ENCODE results near the gene CCDC124.
"Not testable (repeated sequence)": the region's sequence is repeated elsewhere in the genome, so short reads cannot be mapped to it uniquely, and the experiment has no call there.

CCDC124 gene, protein sequence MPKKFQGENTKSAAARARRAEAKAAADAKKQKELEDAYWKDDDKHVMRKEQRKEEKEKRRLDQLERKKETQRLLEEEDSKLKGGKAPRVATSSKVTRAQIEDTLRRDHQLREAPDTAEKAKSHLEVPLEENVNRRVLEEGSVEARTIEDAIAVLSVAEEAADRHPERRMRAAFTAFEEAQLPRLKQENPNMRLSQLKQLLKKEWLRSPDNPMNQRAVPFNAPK

DNA sequence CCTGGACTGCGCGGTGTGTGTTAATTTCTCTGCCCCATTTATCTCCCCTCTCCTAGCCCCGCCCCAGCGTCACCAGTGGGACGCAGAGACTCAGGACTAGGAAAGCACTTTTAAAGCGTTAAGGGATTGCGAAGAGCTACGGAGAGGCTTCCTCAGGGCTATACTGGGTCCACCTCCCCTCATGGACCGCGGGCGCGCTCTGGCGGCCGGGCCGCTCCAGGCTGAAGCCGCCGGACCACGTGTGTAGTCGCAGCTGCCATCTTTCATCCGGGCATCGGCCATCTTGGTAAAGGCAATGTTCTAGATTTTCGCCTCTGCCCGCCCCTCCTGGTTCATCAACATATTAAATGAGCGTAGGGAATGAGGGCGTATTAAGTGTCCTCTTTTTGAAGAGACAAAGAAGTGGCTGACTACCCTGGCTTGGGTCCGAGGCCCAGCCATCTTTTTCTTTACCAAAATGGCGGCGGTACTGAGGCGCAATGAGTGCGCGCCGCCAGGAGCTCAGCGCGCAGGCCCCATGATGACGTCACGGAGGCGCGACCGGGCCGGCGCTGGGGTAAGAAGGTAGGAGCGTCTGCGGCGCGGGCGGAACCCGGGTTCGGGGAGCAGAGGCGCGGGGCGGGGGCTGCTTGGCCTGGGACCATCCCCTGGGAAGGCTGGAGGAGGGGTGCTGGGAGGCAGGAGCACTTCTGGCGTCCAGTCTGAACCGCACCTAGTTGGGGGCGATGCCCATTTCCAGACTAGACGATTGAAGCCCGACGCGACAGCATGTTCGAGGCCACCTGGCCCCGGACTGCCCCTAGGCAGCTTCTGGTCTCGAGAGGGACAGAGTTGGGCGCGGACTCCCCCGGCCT is at the start of gene CCDC124:
Gene CCDC124, plus strand, starts transcription at position 531 of the 854 bp plus-strand sequence. CDS start 3,406 bp downstream, outside the sequence.
- peak; percentile 92 for DNase-seq

DNA sequence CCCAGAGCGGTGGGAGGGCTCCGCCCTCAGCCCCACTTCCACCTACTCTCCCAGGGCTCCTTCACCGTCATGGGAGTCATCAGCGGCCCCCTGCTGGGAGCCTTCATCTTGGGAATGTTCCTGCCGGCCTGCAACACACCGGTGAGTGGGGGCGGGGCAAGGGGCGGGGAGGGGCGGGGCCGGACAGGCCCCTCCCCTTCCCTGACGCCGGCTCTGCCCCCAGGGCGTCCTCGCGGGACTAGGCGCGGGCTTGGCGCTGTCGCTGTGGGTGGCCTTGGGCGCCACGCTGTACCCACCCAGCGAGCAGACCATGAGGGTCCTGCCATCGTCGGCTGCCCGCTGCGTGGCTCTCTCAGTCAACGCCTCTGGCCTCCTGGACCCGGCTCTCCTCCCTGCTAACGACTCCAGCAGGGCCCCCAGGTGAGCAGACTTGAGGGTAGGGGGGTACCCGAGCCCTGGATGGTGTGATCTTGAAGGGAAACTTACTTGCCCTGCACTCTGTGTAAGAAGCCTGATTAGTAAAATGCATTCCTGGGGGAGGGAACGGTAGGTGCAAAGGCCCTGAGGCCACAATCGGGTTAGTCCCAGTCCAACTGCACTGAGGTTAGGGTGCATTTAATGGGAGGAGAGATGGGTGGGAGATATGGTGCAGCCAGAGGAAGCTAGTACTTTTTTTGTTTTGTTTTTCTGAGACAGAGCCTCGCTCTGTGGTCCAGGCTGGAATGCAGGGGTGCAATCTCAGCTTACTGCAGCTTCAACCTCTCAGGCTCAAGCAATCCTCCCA is 49.0 kb upstream of the CCDC124 start:
- no peak for DNase-seq

DNA sequence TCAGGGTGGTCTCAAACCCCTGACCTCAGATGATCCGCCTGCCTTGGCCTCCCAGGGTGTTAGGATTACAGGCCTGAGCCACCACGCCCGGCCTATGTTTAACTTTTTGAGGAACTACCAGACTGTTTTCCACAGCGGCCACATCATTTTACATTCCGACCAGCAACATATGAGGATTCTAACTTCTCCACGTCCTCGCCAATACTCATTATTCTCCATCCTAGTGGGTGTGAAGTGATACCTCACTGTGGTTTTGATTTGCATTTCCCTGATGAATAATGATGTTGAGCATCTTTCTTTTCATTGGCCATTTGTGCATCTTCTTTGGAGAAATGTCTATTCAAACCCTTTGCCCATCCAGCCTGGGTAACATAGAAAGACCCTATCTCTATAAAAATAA is 46.3 kb upstream of the CCDC124 start:
- DNase-seq: no peak

DNA sequence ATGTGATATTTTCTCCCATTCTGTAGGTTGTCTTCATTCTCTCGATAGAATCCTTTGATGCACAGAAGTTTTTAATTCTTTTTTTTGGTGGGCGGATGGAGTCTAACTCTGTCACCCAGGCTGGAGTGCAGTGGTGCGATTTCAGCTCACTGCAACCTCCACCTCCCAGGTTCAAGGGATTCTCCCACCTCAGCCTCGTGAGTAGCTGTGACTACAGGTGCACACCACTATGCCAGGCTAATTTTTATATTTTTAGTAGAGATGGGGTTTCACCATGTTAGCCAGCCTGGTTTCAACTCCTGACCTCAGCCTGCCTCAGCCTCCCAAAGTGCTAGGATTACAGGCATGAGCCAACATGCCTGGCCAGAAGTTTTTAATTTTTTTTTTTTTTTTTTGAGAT is 45.6 kb upstream of the CCDC124 start:
- DNase-seq: not testable (repeated sequence)

DNA sequence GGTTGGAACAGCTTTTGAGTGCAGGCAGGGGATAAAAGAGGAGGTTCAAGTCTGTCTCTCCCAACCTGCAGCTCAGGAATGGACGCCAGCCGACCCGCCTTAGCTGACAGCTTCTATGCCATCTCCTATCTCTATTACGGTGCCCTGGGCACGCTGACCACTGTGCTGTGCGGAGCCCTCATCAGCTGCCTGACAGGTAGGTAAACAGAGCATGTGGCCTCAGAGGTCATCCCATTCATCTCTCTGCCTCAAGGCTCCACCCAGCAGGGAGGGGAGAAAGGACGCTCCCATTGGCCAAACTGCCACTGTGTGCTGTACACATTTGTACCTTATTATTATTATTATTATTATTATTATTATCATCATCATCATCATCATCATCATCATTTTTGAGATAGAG is 44.6 kb upstream of the CCDC124 start:
- DNase-seq: no peak

DNA sequence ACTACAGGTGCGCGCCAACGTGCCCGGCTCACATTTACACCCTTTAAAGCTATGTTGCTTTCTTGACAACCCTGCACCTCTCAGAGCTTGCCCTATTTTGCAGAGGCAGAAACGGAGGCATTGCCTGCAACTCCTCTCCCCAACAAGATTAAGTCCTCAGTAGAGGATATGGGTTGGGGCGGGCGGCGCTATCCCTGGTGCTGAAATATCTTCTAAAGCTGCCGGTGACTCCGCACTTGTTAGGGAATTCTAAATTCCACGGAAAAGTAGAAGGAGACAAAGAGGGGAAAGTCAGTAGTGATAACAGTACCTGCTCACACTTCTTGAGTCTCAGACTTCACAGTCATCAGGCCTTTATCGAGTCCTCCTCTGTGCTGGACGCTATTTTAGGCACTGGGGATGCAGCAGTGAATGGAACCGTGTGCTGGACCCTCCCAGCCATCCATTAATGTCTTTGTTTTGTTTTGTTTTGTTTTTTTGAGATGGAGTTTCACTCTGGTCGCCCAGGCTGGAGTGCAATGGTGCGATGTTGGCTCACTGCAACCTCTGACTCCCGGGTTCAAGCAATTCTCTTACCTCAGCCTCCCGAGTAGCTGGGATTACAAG is 43.1 kb upstream of the CCDC124 start:
- no peak for DNase-seq

DNA sequence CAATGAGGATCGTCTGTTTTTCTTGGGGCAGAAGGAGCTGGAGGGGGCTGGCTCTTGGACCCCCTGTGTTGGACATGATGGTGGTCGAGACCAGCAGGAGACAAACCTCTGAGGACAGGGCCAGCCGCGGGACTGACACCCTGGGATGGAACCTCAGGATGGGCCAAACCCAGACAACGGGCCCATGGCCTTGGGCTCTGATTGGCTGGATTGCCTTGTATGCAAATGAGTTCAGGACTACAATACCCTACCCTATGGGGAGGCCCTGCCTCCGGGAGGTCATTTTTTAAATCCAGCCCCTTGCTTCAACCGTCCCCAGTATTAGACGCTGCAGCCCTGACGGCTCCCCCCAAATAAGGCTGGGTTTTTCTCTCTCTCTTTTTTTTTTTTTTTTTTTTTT is 39.0 kb upstream of the CCDC124 start:
- no peak for DNase-seq

DNA sequence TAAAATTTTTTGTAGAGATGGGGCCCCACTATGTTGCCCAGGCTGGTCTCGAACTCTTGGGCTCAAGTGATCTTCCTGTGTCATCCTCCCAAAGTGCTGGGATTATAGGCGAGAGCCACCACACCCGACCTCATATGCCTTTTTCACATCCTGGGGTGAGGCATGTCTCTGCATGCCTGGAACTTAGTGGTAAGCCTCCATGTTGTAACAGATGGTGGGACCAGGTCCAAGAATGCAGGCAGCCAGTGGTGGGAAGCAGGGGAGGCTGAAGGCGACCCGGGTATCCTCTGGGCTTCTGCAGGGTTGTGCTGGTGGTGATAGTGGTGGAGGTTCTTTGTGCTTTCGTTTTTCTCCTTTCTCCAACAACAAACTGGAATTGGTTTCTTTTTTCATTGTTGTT is 30.1 kb upstream of the CCDC124 start:
- DNase-seq: no peak

DNA sequence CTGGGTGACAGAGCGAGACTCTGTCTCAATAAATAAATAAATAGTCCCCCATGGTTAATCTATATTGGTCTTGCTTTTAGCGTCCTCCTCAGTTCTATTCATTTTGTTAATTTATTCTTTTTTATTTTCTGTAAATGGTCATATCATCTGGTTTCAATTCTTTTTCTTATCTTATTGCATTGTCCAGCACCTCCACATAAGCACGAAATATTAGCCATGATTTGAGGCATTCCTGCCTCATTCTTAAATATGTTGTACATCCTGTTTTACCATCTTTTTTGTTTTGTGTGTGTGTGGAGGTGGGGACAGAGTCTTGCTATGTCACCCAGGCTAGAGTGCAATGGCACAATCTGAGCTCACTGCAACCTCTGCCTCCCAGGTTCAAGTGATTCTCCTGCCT is 24.6 kb upstream of the CCDC124 start:
- DNase-seq: no peak

DNA sequence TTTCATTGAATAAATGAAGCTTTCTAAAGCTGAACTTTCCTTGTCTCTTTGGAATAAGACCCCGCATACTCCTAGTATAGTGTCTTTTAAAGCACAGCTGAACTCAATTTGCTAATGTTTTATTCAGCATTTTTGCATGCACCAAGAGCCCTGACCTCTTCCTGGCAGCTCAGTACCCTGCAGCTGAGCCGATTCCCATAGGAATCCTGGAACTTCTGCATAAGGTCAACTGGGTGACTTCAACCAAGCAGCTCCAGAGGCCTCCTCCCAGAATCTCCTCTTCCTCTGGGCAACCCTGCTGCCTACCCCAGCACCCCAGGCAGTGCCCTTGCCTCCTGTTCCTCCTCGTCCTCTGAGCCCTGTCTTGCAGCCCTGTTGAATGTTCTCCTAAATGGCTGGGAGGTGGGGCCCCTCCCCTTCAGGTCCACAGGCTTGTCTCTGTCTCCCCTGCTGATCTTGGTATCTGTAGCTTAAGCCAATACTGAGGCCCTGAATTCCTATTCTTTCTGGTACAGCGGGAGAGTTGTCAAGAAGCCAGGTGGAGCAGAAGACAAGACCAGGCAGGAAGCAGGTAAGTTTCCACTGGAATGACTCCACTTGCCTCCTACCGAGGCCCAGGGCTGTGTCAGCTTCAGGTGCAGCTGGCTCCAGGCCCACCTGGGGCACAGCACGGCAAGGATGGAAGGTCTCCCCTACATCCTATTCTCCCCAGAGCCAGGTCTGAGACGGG is 23.6 kb upstream of the CCDC124 start:
- DNase-seq: no peak

DNA sequence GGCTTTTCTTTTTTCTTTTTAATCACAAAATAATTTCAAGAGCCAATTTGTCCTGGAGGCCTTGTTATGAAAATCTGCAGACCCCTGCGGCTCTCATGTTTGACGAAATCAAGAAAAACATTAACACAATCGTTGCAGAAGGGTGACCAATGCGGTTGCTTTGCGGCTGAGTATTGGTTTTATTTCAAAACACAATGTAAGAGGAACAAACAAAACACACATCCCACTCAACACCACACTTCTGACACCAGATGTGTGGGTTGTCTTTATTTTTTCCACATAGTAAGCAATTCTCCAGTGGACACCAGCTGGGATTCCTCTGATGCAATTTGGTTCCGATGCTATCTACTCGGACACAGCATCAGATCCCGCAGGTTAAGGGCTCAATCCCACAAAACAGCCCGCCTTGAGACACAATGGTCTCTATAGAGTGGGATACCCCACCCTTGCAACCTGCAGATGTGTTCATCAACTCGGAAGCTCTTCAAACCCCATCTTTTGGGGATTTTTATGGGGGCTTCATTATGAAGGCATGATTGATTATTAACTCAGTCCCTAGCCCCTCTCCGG is 21.9 kb upstream of the CCDC124 start:
- DNase-seq: no peak

DNA sequence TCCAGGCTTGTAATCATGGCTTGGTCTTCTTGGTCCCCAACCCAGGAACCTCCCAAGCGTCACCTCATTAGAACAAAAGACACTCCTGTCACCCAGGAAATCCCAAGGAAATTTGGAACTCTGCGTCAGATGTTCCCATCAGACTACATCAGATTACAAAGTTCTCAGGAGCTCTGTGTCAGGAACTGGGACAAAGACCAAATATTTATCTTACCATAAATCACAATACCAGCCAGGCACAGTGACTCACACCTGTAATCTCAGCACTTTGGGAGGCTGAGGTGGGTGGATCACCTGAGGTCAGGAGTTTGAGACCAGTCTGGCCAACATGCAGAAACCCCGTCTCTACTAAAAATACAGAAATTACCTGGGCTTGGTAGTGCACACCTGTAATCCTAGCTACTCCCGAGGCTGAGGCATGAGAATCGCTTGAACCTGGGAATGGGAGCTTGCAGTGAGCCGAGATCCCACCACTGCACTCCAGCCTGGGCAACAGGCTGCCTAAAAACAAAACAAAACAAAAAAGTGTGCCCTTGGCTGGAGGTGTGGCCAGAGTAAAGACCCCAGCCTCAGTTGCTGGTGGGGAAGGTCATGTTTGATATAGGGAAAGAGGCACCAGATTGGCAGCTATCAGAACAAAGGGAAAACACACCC is 16.7 kb upstream of the CCDC124 start:
- DNase-seq: no peak

DNA sequence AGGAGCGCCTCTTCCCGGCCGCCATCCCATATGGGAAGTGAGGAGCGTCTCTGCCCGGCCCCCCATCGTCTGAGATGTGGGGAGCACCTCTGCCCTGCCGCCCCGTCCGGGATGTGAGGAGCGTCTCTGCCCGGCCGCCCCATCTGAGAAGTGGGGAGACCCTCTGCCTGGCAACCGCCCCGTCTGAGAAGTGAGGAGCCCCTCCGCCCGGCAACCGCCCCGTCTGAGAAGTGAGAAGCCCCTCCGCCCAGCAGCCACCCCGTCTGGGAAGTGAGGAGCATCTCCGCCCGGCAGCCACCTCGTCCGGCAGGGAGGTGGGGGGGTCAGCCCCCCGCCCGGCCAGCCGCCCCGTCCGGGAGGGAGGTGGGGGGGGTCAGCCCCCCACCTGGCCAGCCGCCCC is 14.7 kb upstream of the CCDC124 start:
- DNase-seq: not testable (repeated sequence)

DNA sequence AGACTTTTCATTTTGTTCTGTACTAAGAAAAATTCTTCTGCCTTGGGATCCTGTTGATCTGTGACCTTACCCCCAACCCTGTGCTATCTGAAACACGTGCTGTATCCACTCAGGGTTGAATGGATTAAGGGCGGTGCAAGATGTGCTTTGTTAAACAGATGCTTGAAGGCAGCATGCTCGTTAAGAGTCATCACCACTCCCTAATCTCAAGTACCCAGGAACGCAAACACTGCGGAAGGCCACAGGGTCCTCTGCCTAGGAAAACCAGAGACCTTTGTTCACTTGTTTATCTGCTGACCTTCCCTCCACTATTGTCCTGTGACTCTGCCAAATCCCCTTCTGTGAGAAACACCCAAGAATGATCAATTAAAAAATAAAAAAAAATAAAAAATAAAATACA is 13.7 kb upstream of the CCDC124 start:
- not testable (repeated sequence) for DNase-seq

DNA sequence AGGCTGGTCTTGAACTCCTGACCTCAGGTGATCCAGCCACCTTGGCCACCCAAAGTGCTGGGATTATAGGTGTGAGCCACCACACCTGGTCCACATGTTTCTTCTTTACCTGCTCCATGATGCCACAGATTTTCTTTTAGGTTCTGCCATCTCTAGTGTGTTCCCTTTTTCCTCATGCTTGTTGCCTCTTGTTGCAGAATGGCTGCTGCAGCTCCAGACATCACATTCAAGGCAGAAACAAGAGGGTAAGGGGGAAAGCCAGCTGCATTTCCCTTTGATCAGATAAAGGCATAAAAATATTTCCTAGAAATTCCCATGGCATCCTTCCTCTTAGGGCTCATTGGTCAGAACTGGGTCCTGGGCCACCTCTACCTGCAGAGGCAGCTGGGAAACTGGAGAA is 12.3 kb upstream of the CCDC124 start:
- no peak for DNase-seq

DNA sequence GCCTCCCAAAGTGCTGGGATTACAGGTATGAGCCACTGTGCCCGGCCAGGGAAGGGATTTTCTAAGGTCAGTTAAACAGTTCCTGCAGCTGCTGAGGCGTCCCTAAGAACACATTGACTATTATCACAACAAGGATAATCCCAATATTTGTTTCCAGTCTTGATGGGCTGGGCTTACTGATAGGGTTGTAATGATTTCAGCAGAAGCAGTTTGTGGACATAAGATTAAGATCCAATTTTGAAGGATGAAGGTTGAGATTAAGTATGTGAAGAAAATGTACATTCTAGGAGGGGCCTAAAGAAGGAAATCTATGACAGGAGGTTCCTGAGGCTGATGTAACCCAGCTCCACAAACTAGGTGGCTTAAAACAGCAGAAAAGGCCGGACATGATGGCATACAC is 10.7 kb upstream of the CCDC124 start:
- no peak for DNase-seq

DNA sequence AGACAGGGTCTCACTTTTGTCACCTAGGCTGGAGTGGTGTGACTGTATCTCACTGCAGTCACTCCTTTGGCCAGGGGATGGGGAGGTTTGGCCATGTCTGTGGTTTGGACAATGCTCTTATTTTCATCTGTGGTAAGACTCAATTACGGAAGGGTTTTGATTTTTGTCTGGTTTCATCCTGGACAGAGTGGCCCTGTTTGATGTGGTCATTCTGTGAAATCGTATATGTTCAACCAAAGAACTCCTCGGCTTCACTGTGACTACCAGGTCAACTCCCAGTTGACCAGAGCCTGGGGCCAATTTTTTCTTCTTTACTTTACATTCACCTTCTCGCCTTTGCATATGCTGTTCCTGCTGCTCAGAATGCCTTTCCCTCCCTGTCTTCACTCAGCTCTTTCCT is 6.8 kb upstream of the CCDC124 start:
- no peak for DNase-seq

DNA sequence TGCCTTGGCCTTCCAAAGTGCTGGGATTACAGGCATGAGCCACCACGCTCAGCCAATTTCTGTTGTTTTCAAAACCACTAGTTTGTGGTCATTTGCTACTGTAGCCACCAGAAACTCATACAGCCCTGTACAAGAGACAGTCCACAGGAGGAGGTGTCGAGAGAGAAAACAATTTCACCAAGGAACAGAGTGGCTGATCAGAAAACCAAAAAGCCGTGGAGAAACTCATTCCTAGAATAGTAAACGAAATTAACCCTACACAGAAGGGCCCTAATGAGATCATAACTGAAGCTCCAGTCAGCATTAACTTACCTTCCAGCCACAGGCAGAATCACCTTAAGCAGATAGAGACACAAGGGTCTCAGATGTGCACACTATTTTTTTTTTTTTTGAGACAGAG is 3.8 kb upstream of the CCDC124 start:
- no peak for DNase-seq

DNA sequence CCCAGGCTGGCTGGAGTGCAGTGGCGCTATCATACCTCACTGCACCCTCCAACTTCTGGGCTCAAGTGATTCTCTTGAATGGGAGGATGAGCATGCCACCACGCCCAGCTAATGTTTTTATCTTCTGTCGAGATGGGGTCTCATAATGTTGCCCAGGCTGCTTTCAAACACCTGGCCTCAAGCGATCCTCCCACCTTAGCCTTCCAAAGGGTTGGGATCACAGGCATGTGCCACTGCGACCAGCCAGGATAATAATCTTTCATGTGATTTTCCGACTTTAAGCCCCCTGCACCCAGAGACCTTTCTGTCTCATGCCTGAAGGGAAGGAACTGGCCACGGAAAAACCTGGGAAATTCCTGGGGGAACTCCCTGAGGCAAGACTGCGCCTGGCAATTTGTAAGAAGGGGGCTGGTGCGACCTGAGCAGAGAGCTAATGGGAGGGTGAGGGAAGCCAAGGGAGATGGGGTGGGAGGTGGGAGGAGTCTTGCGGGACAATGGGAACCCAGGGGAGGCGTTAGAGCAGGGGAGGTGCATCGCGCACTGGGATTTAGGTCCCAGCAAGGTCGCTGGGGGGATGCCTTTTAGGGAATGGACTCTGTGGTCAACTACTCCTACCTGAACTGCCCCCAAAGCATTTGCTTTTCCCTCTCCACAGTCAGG is 1.2 kb upstream of the CCDC124 start:
- peak; percentile 42 for DNase-seq

DNA sequence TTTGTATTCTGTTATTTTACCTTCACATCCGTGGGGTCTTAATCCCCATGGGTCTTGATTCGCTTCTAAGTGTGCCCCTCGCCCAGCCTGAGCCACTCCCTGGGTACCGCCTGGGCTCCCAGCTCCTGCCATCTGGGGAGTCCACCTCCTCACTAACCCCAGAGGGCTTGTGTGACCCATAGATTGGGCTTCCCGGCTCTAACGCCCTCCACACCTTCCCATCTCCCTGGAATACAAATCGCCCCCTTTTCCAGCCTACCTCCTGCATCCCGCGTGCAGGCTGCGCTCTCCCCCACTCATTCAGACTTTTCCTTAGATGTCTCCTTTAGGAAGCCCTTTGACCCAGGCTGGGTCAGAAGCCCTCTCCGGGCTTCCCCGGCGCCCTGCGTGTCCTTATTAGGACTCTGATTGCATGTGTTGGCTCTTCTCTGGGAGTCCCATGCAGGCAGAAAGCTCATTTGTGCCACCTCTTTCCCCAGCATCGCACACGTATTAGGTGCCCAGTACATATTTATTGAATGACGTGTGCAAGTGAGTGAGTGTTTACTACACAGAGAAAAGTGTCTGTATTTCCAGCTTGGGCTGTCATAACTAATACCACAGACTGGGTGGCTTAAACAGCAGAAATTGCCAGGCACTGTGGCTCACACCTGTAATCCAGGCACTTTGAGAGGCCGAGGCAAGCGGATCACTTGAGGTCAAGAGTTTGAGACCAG is 757 bp downstream of the CCDC124 start:
- no peak for DNase-seq
